Stimulated activated CD8-positive, alpha-beta memory T cell treated with anti-CD3 and anti-CD28 coated beads, Interleukin-4, amount 100 ng/mL, for 24 hours (primary cell): ENCODE results near the gene NSUN3.
"Not testable (repeated sequence)": the region's sequence is repeated elsewhere in the genome, so short reads cannot be mapped to it uniquely, and the experiment has no call there.

Experiments used
- DNase-seq: peaks from one replicate; pipeline ENCODE4 v3.0.0-alpha.2; 2020; ENCODE audit warnings: low read depth

NSUN3 gene

DNA sequence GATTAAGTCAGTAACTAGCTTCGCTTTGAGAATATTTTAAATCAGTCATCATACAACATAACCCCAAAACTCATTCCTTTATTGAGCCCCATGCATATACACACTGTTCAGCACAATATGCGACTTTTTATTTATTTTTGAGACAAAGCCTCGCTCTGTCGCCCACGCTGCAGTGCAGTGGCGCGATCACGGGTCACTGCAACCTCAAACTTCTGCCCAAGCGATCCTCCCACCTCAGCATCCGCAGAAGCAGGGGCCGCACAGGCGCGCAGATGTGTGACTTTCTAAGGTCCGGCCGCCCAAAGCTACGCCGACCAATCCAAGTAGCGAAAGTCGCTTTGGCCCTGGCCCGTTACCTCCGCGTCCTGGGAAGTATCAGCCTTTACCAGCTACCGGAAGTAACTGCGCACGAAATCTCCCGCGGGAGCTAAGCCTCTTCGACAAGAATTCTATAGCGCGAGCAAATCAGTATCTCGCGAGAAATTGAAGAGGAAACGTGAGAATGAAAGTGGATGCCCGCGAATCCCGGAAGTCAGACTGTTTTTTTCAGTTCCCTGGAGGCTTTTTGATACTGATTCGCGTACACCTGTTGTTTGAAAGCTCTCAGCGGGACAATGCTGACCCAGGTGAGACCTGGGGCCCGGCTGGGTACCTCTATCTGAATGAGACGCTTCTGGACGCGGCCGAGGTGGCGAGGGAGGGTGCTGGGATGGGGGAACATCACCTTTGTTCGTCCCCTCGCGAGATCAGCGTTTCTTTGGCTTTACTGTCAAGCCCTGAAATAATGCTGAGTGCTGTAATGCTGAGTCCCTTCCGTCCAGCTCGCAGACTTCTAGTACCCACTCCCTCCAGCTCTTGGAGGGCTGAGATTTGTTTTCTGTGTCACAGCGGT lies at the start of gene NSUN3, which contains the start of gene DHFR2:
Gene NSUN3 (plus strand): TSS at position 549 of the 892 bp plus-strand sequence. CDS start 66 bp downstream, at position 615.
Gene DHFR2 (minus strand): TSS at position 404 of the 892 bp plus-strand sequence. CDS start 1,405 bp downstream, outside the sequence.
- peak; percentile 68 for DNase-seq

DNA sequence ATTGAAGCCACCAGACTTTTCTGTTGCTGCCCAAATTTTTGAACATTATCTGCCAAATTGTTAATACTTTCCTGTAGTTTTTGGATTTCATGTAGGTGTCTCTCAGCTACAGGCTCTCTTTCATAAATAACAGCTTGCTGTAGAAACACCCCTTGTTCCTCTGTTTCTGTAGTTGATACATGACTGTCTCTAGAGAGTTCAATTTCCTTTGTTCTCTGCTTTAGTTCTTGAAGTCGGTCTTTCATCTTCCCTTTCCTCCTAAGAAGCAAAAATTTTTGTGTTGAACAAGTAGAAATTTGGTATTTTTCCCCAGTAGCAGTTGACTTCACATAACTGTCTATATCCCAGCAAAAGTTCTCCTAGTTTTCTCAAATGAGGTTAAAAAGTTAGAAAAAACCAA lies 47.8 kb upstream of the NSUN3 start:
- no peak for DNase-seq

DNA sequence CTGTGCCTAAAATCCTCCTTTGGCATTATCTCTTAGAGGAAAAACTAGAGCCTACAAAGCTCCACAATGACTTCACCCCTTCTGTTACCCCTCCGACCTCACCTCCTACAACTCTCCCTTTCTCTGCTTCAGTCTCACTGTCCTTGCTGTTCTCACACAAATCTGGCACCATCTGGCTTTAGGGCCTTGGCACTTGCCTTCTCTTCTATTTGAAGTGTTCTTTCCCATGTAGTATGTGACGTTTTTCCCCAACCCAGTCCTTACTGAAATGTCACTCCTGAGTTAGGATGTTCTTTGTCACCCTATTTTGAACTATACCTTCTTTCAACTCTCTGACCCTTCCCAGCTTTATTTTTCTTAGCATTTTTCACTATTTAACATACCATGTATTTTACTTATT lies 43.2 kb upstream of the NSUN3 start:
- no peak for DNase-seq

DNA sequence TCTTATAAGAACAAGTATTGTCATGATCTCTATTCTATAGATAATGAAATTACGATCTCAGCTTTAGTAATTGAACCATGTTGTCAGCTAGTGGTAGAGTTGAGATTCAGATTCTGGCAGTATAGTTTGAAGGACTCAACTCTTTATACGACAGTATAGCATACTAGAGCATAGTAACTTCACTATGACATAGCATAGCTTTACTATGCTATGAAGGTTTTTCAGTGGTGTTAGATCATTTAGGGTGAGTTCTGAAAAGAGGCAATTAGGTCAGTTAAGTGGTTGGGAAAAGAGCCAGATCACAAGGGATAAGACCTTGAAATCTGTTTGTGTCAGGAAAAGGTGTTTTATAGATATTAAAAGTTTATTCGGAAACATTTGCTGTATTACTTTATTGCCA lies 42.6 kb upstream of the NSUN3 start:
- DNase-seq = no peak

DNA sequence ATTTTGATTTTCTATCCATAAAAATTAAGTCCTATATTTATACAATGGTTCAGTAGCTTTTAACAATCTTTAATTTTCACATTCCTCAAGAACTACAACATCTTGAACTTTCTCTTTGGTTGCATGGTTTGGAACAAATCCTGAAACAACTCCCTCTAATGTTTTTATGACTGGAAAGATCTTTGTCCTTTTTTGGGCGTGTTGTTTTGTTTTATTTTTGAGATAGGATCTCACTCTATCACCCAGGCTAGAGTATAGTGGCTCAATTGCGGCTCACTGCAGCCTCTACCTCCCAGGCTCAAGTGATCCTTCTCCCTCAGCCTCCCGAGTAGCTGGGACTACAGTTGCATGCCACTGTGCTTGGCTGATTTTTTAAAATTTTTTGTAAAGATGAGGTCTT lies 38.5 kb upstream of the NSUN3 start:
- no peak for DNase-seq

DNA sequence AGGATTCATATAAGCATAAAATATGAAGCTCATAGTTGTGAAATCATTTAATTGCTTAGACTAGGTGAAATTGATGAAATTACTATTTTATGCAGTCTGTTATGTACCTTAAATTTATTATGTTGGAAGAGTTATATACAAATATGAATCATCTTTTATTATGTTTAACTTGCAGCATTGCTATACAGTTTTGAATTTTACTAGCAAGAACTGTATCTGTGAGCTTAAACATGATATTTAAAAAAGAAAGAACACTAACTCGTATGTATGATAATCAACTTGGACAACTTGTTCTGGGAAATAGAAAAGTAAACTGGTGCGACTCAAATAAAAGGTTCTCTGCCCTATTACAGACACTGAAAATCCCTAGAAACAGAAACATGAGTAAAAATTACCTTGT lies 36.2 kb upstream of the NSUN3 start:
- DNase-seq = no peak

DNA sequence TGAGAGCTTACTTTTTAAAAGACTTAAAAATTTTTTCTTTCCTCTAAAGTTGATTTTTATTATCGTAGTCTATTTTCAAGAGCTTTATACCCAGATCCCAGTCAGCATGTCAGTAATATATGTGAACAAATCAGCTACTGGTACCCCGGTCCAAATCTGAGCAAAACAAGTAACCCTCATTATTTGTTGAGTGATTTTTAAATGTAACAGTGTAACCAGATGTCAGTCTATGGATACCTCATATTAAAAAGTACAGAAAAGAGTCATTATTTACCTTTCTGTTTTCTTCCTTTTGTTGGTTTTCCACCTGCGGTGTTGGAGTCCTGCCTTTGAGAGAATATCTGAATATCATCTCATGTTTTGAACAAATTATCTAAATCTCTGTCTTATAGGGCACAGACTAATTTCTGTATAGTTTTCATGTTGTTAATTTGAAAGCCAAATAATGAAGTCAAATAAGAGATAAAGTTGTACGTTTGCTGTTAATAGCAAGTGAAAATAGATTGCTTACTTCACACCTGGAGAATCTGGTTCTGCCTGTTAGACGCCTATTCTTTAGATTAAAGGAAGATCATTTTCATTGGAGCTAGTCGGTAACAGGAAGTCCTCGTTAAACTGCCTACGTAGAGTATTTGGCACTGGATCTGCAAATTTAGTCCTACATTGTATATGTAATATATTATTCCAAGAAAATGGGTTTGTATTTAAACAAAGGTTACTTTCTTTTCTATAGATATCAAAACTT lies 34.6 kb upstream of the NSUN3 start, which contains the start of gene STX19:
Gene STX19 (minus strand): TSS at position 505 of the 745 bp plus-strand sequence. CDS start 13,328 bp downstream, outside the sequence.
- DNase-seq = no peak

DNA sequence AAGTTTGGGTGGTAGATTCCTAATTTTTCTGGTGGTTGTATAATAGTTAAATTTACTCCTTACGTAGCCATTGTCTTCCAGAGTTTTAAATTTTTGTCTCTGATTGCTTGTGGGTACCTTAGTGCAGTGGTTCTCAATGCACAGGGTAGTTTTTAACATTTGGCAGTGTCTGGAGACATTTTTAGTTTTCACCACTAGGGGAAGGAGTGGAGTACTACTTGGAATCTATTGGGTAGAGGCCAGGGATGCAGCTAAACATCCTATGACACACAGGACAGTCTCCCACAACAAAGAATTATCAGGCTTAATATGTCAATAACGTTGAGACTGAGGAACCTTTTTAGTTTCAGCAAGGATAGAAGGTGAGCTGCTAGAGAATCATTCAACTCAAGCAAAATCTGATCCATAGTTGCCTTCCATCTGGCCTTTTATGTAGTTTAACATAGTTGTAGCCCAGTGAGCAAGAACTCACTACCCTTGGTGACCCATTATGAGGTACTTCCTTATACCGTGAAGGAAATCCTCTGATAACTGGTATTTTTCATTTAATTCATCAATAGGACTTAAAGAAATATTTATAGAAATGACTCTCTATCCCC lies 25.9 kb upstream of the NSUN3 start:
- no peak for DNase-seq

DNA sequence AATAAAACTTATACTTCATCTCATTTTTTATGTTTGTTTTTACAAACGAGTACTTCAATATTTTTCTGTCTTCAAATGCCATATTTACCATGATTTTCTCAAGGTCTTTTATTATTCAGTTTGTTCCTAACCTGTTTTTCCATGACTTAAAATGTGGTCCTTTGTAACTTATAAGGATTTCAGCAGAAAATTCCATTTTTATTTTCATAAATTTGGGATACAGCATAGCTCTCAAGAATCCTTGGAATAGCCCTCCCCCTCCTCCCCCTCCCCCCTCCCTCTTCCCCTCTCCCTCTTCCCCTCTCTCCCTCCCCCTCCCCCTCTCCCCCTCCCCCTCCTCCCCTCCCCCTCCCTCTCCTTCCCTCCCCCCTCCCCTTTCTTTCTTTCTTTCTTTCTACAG lies 19.6 kb upstream of the NSUN3 start:
- DNase-seq = no peak

DNA sequence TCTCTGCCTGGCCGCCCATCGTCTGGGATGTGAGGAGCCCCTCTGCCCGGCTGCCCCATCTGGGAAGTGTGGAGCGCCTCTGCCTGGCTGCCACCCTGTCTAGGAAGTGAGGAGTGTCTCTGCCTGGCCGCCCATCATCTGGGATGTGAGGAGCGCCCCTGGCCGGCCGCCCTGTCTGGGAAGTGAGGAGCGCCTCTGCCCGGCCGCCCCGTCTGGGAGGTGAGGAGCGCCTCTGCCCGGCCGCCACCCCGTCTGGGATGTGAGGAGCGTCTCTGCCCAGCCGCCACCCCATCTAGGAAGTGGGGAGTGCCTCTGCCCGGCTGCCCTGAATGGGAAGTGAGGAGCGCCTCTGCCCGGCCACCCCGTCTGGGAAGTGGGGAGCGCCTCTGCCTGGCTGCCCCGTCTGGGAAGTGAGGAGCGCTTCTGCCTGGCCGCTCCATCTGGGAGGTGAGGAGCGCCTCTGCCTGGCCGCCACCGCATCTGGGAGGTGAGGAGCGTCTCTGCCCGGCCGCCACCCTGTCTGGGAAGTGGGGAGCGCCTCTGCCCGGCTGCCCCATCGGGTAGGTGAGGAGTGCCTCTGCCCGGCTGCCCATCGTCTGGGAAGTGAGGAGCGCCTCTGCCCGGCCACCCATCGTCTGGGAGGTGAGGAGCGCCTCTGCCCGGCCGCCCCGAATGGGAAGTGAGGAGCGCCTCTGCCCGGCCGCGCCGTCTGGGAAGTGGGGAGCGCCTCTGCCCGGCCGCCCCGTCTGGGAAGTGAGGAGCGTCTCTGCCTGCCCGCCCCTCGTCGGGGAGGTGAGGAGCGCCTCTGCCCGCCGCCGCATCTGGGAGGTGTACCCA lies 18.5 kb upstream of the NSUN3 start:
- not testable (repeated sequence) for DNase-seq

DNA sequence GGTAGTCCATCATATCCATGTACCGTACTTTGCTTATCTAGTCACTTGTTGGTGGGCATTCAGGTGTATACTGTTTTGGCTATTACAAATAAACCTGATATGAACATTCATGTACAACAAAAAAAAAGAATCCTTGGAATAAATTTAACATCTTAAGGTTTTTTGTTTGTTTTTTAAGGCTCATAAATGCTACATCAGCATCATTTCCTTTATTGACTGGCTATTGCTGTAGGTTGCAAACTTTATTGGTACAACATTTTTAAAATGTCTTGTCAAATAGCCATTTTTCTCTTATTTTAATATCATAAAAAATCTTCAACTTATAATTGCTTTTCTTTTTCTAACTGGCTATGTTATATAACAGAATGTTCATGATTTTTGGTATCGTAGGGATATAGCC lies 16.3 kb upstream of the NSUN3 start:
- no peak for DNase-seq

DNA sequence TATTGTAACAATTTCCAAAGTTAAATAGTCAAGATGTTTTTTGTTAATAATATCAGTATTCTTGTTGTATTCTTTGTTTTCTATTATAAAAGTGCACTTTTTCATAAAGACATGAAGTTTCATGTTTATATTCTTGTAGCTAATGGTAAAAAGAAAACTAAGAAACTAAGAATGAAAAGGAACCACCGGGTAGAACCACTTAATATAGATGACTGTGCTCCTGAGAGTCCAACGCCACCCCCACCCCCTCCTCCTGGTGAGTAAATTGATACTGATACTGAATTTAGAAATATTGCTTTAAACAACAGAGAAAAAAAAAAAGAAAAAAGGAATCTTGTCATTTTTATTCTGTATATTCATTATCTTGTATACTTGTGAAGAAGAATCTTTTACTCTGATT lies 13.6 kb upstream of the NSUN3 start:
- DNase-seq = no peak

DNA sequence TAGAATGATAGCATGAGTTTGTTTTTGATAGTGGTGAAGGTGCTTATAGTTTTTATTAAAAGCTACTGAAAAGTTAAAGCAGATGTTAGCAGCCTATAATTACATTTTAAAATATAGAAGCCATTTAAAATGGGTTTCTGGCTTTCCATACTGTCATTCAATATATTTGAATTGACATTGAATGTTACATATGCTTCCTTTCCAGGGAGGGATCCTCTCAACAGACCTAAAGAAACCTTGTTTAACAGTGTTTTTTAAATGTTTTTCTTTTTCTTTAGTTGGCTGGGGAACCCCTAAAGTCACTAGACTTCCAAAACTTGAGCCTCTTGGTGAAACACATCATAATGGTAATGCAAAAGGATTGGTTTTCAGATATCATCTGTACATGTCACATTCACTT lies 12.3 kb upstream of the NSUN3 start:
- DNase-seq = no peak

DNA sequence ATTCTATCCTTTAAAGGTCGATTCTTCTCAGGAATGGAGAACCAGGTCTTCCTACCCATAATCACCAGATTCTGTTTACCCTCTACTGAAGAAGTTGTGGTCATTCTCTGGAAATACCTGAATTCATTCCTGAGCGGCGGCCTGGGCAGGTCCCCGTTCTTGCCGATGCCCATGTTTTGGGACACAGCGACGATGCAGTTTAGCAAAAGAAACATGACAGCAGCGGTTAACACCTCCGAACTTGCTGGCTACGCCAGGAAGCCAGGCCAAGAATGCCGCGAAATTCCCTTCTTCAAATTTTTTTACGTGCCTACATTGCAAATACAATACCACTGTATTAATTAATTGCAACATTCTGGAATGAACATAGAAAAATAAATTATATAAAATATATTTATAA lies 1.6 kb upstream of the NSUN3 start:
- DNase-seq = no peak

DNA sequence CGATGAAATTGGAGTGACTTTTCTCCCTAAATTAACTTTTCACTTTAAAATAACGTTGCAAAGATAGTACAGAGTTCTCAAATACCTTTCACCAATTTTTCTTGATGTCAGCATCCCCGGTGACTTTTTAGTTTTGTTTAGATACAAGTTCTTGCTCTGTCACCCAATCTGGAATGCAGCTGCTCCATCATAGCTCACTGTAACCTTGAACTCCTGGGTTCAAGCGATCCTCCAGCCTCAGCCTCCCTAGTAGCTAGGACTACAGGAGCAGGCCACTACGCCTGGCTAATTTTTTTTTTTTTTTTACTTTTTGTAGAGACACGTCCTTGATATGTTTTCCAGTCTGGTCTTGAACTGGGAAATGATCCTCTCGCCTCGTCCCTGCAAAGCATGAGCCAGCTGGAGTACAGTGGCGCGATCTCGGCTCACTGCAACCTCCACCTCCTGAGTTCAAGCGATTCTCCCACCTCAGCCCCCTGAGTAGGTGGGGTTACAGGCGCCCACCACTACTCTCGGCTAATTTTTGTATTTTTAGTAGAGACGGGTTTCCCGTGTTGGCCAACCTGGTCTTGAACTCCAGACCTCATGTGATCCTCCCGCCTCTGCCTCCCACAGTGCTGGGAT lies 747 bp downstream of the NSUN3 start:
- DNase-seq = no peak

DNA sequence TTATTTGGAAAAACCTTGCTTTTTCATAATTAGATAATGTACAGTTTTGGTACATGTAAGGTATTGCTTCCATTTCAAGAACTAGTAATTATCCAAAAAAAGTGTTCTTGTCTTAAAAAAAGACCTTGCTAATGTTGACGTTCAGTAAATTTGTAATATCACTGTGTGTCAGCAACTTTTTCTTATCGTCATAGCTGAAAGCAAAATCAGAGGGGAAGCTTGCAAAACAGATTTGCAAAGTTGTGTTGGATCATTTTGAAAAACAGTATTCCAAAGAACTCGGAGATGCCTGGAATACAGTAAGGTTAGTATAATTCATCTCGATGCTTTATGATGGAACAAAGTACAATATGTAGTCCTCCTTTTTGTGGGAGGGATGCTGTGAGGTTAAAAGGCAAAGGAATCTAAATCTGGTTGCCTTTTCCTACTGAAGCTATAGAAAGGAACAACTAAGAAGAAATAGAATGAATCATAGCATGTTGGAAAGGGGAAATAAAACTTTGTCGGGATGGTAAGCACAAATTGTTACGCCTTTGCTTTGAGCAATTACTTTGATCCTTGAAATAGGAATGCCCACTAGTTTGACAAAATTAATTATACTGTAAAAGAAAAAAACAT lies 1.5 kb downstream of the NSUN3 start:
- DNase-seq = no peak

DNA sequence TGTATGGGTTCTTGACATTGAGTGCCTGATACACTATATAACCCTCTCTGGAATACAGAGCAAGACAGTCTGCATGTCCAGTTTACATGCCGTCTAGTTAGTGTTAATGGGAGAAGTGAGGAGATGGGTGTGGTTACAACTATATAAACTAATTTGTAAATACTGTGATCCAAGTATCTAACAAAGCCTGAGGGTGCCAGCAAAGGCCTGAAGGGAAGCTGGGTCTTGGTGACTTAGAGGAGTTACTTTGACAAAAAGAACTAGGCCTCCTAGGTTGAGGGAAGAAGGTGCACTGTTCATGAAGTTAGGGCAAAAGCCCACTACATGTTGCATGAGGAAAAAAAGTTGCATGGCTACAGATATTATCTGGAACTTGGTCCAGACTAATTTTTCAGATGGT lies 2.3 kb downstream of the NSUN3 start:
- no peak for DNase-seq

DNA sequence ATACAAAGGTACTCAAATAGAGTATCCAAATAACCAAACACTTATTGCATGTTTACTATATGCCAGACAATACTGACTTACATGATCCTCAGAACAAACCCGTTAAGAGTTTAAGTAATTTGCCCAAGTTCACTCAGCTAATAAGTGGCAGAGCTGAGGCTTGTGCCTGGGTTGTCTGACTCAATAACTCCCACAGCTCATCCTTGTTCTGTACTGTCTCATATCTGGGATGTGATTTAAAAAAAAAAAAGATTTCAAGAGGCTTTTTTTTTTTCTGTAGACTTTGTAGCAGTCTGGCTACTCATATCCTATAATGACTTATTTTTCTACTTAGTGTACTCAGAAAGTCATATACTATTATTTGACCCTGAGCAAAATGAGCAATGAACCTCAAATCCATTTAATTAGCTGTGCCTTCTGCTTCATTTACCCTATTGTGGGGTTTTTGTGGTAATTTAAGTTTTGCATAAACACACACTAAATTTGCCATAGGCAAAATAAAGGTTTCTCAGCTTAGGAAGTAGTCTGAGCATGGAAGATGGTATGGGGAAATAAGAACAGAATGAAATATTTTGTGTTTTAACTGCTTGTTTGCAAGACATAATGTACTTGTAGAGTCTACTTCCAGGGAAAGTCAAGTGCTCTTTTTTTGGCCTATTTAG lies 3.1 kb downstream of the NSUN3 start:
- DNase-seq = no peak

DNA sequence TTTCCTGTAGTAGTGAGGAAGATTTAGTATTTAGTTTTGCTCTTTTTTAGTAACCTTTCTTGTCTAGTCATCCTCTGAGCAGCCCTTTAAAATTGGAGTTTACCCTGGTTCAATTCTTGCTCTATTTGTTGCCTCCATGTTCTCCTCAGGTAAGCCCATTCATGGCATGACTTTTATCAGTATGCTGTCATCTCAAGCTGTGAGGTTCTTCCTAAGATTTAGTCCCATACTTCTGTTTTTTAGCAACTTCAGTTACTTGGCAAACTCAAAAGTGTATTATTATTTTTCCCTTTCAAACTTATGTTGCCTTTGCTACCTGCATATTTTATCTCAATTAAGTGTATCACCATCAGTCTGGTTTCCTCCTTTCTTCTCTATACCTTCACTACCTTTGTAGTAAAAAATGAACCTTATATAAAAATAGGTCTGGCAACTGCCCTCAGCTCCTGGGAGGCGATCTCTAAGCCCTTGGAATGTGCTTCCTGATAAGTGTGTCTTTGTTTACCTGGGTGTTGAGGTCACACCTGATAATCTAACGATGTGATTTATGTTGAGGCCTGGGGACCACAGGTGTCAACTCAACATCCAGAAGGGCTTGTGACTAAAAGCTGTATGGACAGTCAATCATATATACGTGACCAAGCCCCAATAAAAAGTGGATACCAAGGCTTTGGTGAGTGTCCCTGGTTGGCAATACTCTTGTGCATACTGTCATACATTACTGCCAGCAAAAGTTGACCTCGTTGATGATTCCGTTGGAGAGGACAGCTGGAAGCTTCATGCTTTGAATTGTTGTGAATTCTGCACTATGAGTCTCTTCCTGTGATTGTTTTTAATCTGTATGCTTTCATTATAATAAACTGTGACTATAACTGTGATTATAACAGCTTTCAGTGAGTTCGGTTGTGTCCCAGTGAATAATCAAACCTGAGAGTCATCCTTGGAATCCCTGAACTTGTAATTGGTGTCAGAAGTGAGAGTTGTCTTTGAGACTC lies 3.9 kb downstream of the NSUN3 start:
- no peak for DNase-seq
